ENCODE data around the gene SOCS3.

DNA sequence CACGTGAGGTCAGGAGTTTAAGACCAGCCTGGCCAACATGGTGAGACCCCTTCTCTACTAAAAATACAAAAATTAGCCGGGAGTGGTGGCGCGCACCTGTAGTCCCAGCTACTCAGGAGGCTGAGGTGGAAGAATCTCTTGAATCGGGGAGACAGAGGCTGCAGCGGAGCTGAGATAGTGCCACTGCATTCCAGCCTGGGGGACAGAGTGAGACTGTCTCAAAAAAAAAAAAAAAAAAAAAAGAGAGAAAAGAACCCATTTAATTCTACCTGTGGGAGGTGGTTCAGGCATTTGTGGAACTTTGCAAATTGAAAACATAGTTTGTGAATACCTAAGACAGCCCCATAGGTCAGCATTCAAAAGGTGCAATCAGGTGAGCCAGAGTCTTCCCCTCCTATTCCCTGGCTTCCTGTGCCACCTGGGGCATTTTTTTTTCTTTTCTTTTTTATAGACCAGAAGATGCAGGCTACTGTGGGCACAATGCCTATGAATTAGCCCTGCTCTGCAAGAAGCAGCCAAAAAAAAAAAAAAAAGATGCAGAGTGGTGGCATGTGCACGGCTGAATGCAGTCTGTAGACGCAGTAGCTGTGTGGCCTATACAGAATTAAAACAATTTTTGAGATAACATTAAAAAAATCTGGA is 9.1 kb upstream of the SOCS3 start:
- TF ChIP-seq CTCF (IDR thresholded peaks at IDR 0.05 in 8 of 11, conservative IDR thresholded peaks at IDR 0.05 in 3 of 11): no peak
- TF ChIP-seq POLR2AphosphoS5 (IDR thresholded peaks at IDR 0.05): no peak
- TF ChIP-seq POLR2A (IDR thresholded peaks at IDR 0.05): no peak
